ENCODE measurements around the gene TCOF1.

The TCOF1 gene, protein sequence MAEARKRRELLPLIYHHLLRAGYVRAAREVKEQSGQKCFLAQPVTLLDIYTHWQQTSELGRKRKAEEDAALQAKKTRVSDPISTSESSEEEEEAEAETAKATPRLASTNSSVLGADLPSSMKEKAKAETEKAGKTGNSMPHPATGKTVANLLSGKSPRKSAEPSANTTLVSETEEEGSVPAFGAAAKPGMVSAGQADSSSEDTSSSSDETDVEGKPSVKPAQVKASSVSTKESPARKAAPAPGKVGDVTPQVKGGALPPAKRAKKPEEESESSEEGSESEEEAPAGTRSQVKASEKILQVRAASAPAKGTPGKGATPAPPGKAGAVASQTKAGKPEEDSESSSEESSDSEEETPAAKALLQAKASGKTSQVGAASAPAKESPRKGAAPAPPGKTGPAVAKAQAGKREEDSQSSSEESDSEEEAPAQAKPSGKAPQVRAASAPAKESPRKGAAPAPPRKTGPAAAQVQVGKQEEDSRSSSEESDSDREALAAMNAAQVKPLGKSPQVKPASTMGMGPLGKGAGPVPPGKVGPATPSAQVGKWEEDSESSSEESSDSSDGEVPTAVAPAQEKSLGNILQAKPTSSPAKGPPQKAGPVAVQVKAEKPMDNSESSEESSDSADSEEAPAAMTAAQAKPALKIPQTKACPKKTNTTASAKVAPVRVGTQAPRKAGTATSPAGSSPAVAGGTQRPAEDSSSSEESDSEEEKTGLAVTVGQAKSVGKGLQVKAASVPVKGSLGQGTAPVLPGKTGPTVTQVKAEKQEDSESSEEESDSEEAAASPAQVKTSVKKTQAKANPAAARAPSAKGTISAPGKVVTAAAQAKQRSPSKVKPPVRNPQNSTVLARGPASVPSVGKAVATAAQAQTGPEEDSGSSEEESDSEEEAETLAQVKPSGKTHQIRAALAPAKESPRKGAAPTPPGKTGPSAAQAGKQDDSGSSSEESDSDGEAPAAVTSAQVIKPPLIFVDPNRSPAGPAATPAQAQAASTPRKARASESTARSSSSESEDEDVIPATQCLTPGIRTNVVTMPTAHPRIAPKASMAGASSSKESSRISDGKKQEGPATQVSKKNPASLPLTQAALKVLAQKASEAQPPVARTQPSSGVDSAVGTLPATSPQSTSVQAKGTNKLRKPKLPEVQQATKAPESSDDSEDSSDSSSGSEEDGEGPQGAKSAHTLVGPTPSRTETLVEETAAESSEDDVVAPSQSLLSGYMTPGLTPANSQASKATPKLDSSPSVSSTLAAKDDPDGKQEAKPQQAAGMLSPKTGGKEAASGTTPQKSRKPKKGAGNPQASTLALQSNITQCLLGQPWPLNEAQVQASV (N-terminal part only)

DNA sequence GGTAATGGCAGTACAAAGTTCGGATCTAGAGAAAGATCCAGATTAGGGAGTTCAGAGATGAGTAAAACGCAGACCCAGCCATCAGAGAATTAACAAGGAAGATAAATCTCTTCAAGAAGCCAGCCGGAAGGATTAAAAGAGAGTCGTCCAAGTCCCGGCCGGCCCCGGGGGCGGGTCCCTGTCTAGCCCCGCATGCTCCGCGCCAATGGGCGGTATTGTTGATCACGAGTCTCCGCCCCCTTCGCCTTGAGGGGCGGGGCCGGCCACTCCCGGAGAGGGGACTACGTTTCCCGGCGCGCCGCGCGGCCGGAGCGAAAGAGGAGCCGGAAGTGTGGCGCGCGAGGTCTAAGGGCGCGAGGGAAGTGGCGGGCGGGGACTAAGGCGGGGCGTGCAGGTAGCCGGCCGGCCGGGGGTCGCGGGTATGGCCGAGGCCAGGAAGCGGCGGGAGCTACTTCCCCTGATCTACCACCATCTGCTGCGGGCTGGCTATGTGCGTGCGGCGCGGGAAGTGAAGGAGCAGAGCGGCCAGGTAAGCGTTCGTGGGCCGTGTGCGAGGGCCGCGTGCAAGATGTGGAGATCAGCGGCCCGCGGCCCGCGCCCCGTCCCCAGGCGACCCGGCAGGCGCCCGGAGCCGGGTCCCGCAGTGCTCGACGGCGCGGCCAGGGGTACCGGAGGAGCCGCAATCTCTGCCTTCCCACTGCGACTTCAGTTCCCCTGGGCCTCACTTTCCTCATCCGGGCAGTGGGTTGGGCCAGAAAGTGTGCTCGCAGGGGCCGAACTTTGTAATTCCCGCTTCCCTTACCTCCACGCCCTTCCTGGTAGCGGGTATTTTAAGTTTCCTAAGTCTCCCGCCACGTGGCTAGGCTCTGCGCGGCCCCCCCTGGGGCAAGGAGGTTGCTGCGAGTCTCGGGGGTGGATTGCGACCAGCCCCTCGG, at the start of gene TCOF1:
Gene TCOF1, plus strand, starts transcription at position 372 of the 935 bp plus-strand sequence. Its CDS starts 50 bp downstream, at position 422.
- peaks cover 30% of the 10 kb centered on the region for H3K4me1 Mint-ChIP-seq
- peak within 1 kb of the TSS; percentile 70 for H3K27ac Mint-ChIP-seq
- ATAC-seq (ENCODE audit: low read depth) (peak; percentile 95), DNase-seq (ENCODE audit: low spot score in 2 of 2) (peak; percentile 96 to 97)
- peak within 1 kb of the TSS; percentile 86 for H3K4me3 Mint-ChIP-seq
- H3K36me3 Mint-ChIP-seq, result peaks cover 11% of the 10 kb centered on the region
- no peaks in the 10 kb centered on the region for H3K27me3 Mint-ChIP-seq
- H3K9me3 Mint-ChIP-seq, result no peaks in the 10 kb centered on the region

DNA sequence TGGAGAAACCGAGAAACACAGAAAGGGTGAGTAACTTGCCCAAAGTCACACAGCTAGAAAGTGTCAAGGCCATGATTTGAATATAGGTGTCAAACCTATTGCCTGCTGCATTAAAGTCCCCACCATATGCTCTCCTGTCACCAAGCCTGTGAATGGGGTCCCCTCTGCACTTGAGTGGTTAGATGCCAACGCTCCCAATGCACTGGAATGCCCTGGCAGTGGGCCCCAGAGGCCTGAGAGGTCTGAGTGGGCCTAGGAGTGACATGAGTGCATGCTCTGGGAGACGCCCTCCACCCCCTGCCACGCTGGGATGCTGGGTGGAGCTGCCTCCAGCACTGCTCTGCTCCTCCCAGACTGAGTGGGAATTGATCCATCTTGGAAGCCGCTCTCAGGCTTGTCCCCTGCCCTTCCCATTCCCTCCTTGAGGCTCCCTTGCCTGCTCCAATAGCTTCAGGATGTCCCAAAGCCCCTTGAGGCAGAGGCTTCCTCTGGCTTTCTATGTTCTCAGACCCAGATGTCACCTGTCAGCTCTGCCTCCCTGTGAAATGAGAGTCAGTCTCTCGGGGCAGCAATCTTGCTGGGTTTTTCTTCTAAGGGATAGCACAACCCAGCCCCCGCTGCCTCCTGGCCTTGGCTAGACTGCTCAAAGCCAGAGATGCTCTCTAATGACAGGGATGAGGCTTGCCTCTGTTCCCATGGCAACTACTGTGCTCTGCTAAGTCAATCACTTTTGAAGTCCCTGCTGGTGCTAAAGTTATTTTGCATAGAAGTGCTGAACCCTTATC, 48.2 kb upstream of the TCOF1 start:
- Mint-ChIP-seq H3K4me1 (no peaks in the 10 kb centered on the region), H3K27ac (no peak overlapping the region), H3K9me3 (no peaks in the 10 kb centered on the region), H3K27me3 (peaks cover 6% of the 10 kb centered on the region), H3K36me3 (no peaks in the 10 kb centered on the region), H3K4me3 (no peak overlapping the region)
- DNase-seq (ENCODE audit: low spot score in 2 of 2) (no peak), ATAC-seq (ENCODE audit: low read depth) (no peak)

DNA sequence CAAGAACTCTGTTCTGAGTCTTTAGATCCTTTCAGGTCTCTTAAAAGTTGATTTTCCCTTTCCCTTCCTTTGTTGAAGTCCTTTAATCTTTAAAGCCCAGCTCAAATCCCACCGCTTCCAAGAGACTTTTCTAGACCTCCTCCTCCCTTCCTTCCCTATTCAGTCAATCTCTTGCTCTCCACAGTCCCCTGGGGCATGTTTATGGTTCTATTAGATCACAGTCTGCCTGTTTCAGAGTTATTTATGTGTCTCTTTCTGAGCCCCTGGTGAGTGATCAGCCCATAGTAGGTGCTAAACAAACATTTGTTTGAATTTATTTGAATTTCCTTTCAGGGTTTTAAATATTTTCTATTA, 47.6 kb upstream of the TCOF1 start:
- Mint-ChIP-seq H3K27ac (no peak overlapping the region), H3K27me3 (peaks cover 7% of the 10 kb centered on the region), H3K4me1 (no peaks in the 10 kb centered on the region), H3K4me3 (no peak overlapping the region), H3K9me3 (no peaks in the 10 kb centered on the region), H3K36me3 (no peaks in the 10 kb centered on the region)
- DNase-seq (ENCODE audit: low spot score in 2 of 2), result no peak
- ATAC-seq (ENCODE audit: low read depth), result no peak

DNA sequence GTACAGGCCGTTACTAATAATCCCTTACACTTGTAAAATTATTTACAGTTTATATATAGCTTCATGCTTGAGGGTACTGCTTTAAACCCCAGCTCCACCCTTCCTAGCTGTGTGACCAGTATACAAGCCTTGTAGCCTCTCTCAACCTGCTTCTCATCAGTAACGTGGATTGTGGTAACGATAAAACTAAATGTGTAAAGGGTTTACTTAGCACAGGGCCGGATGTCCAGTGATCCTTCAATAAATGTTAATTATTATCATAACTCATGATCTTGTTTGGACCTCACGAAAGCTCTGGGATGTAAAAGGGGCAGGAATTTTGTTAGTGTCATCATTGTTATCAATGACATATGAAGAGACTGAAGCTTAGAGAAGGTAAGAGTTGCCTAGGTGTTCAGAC, 47.3 kb upstream of the TCOF1 start:
- DNase-seq (ENCODE audit: low spot score in 2 of 2) (no peak), ATAC-seq (ENCODE audit: low read depth) (no peak)
- Mint-ChIP-seq H3K9me3 (no peaks in the 10 kb centered on the region), H3K36me3 (no peaks in the 10 kb centered on the region), H3K4me1 (no peaks in the 10 kb centered on the region), H3K4me3 (no peak overlapping the region), H3K27ac (no peak overlapping the region), H3K27me3 (peaks cover 7% of the 10 kb centered on the region)

DNA sequence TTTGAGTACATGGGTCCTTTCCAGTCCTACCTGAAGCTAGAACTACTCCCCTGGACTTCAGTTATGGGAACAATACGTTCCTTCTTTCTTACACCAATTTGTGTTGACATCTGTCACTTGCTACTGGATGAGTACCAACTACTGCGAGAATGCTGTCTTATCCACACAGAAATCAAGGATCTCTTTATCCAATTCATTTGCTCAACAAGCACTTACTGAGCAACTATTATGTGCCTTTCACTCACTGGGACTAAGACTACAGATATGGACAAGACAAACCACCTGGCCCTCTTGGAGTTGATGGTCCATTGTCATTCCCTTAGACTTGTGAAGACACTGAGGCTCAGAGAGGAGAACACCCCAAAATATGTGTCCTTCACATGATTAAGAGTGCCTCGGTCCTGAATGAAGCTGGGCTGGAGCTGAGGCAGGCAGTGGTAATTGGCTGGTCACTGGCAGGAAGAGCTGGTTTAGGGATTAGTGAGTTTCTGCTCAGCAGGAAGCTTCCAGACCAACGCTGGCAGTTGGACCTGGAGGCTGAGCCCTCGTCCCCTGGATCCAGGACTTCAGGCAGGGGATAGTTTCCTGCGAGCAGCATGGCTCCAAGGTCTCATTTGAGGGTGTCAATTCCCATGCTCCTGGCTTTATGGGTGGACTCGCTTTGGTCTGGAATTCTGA, 46.3 kb upstream of the TCOF1 start:
- Mint-ChIP-seq H3K9me3 (no peaks in the 10 kb centered on the region), H3K4me3 (no peak overlapping the region), H3K27me3 (peaks cover 5% of the 10 kb centered on the region), H3K4me1 (no peaks in the 10 kb centered on the region), H3K27ac (no peak overlapping the region), H3K36me3 (no peaks in the 10 kb centered on the region)
- ATAC-seq (ENCODE audit: low read depth), result no peak
- no peak for DNase-seq (ENCODE audit: low spot score in 2 of 2)

DNA sequence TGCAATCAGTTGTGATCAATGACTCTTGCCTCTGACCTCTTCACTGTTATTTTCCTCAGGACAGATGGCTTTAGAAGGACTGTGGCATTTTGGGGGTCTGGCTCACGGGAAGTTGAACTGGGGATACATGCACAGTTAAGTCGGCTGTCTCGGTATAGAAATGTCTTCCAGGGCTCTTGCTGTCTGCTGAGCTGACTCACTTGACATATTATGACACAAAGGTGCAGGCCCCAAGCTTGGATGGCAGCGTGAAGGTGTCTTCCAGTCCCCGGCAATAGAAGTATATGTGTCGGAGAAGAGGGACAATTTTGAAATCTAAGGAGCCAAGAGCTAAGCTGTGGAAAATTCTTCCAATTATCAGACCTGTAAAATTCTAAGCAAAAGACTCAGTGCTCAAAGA, 45.0 kb upstream of the TCOF1 start:
- Mint-ChIP-seq H3K4me3 (no peak overlapping the region), H3K27me3 (peaks cover 5% of the 10 kb centered on the region), H3K36me3 (no peaks in the 10 kb centered on the region), H3K27ac (no peak overlapping the region), H3K9me3 (no peaks in the 10 kb centered on the region), H3K4me1 (no peaks in the 10 kb centered on the region)
- ATAC-seq (ENCODE audit: low read depth) (no peak), DNase-seq (ENCODE audit: low spot score in 2 of 2) (no peak)

DNA sequence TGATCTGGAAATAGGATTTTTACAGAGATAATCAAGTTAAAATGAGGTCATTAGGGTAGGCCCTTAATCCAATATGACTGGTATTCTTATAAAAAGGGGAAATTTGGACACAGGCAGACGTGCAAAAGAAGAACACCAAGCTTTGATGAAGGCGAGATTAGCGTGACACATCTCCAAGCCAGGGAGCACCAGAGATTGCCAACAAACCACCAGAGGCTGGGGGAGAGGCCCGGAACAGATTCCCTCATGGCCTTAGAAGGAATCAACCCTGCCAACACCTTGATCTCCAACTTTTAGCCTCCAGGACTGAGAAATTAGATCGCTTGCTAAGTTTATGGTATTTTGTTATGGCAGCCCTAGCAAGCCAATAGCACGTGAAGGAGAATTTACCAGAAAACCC, 44.0 kb upstream of the TCOF1 start:
- no peaks in the 10 kb centered on the region for H3K4me1 Mint-ChIP-seq
- no peak for DNase-seq (ENCODE audit: low spot score in 2 of 2)
- H3K9me3 Mint-ChIP-seq, result no peaks in the 10 kb centered on the region
- no peak overlapping the region for H3K27ac Mint-ChIP-seq
- H3K36me3 Mint-ChIP-seq, result no peaks in the 10 kb centered on the region
- H3K4me3 Mint-ChIP-seq, result no peak overlapping the region
- H3K27me3 Mint-ChIP-seq, result peaks cover 10% of the 10 kb centered on the region
- ATAC-seq (ENCODE audit: low read depth), result no peak

DNA sequence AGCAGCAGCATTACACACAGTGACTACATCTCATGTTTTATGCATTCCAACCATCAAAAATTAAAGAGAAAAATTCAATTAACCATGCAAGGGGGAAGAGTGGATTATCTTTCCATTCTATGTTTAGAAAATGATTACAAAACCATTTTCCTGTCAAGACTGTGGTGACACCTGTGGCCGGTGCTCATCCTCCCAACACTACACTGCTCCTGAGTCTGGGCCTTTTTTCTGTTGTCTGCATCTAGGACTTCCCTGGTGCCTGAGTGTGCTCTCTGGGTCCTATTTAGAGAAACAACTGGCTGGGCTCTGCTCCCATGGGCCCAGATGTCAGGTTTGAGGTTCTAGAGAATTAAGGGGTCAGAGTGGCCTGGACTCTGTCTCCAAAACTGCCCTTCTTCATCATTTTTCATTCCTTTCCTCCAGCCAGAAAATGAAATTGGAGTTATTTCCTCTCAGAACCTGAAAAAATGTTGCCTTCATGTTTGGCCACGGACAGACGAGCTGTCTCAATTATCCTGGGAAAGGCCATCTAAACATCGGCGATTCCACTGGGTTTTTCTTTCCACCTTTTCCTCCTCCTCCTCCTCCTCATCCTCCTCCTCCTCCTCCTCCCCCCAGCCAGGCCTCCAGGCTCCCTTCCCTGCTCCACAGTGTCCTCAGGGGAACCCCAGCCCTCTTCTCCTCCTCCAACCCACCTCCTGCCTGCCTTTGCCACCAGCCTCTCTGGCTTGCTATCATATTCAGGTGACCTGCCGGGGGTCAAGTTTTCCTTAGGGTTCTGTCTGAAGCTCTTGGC, 43.4 kb upstream of the TCOF1 start:
- no peaks in the 10 kb centered on the region for H3K4me1 Mint-ChIP-seq
- H3K36me3 Mint-ChIP-seq, result no peaks in the 10 kb centered on the region
- peaks cover 12% of the 10 kb centered on the region for H3K27me3 Mint-ChIP-seq

DNA sequence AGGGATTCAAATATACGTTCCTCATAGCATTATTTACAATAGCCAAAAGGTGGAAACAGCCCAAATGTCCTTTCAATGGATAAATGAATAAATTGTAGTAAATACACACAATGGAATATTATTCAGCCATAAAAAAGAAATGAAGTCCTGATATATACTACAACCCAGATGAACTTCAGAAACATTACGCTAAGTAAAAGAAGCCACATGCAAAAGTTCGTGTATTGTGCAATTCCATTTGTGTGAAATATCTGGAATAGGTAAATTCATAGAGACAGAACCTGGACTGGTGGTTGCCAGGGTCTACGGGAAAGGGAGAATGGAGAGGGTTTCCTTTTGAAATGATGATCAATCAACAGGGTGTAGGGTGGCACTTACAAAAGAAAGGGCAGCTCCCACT, 42.3 kb upstream of the TCOF1 start:
- DNase-seq (ENCODE audit: low spot score in 2 of 2) (no peak), ATAC-seq (ENCODE audit: low read depth) (no peak)
- H3K4me3 Mint-ChIP-seq, result no peak overlapping the region
- H3K27ac Mint-ChIP-seq, result no peak overlapping the region
- H3K27me3 Mint-ChIP-seq, result peaks cover 12% of the 10 kb centered on the region
- H3K36me3 Mint-ChIP-seq, result no peaks in the 10 kb centered on the region
- no peaks in the 10 kb centered on the region for H3K4me1 Mint-ChIP-seq
- no peaks in the 10 kb centered on the region for H3K9me3 Mint-ChIP-seq

More for the DNA sequence above, 43.4 kb upstream of the TCOF1 start:
- Mint-ChIP-seq H3K4me3 (no peak overlapping the region), H3K27ac (no peak overlapping the region), H3K9me3 (no peaks in the 10 kb centered on the region)
- no peak for DNase-seq (ENCODE audit: low spot score in 2 of 2)
- no peak for ATAC-seq (ENCODE audit: low read depth)

DNA sequence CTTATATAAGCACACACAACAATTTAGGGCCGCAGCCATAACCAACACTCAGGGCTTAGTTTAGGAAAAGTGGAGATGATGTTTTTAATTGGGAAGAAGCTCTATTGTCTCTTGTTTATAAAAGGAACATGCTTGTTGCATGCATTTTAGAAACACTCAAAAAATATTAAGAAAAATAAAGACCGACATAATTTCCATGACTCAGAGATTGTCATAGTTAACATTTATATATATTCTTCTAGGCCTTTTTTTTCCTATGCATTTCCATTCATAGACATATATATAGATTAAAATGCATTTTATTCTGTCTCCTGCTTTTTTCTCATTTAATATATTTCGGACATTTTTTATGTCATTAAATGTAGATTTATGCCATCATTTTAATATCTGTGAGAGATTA, 41.2 kb upstream of the TCOF1 start:
- no peak overlapping the region for H3K4me3 Mint-ChIP-seq
- H3K4me1 Mint-ChIP-seq, result no peaks in the 10 kb centered on the region
- ATAC-seq (ENCODE audit: low read depth) (no peak), DNase-seq (ENCODE audit: low spot score in 2 of 2) (no peak)
- no peaks in the 10 kb centered on the region for H3K9me3 Mint-ChIP-seq
- peaks cover 8% of the 10 kb centered on the region for H3K27me3 Mint-ChIP-seq
- H3K27ac Mint-ChIP-seq, result no peak overlapping the region
- H3K36me3 Mint-ChIP-seq, result no peaks in the 10 kb centered on the region

DNA sequence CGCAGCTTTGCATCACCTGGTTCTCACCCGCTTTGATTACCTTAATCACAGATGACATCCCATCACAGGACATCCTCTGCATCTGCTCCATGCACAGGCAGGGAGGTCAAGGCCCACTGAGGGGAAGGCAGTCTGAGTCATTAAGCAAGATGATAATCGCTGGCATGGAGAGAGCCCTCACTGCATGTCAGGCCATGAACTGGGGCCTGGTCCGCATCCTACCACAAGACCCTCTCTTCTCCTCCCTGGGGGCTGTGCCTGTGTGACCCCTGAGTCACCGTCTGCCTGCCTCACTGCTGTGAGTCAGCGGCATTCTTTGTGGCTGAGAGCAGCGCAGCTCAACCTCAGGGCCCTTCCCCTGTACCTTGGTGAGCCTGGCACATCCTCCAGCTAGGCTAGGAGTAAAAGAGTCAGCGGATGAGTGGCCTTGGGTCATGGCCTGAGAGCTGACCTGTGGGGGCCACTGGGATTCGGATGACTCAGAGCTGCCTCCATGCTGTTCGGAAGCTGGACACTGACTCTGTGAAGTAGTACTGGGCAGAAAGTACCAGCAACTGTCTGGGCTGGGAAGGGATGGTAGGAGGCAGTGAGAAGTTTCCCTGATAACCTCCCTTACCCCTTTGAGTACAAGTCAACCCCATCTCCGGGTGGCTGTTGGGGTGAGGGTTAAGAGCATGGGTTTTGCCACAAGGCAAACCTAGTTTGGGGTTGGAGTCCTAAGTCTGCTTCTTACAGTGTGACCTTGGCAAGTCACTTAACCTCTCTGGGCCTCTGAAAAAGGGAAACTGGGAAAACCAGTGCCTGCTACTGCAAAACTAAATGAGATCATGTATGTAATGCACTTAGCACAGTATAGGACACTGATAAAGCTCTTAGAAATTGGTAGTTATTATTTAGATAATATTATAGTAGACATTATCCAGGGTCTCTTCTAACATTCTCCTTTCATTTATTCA, 40.2 kb upstream of the TCOF1 start:
- no peaks in the 10 kb centered on the region for H3K9me3 Mint-ChIP-seq
- DNase-seq (ENCODE audit: low spot score in 2 of 2) (no peak), ATAC-seq (ENCODE audit: low read depth) (no peak)
- no peaks in the 10 kb centered on the region for H3K36me3 Mint-ChIP-seq
- no peak overlapping the region for H3K27ac Mint-ChIP-seq
- H3K27me3 Mint-ChIP-seq, result peaks cover 8% of the 10 kb centered on the region
- H3K4me1 Mint-ChIP-seq, result no peaks in the 10 kb centered on the region
- H3K4me3 Mint-ChIP-seq, result no peak overlapping the region

Data from memory B cell (primary cell).